Tibial nerve (tissue), 4 donors: ENCODE data around the gene LRRC3. TPM values are rescaled to one million over a fixed set of nuclear protein-coding genes. Genes with fewer than 3 reads are reported as not detected.

Experiments
- DNase-seq, 2 donors: peaks; one replicate each; pipeline ENCODE4 v3.0.0-alpha.2; 2019; ENCODE audit warnings: low spot score in 2 of 2
- H3K27ac ChIP-seq, 4 donors: fragments of 200-600 bp; sonication (generic) in 3 of 4; one replicate each; pipeline ENCODE4 v1.5.1; 2017 to 2019; ENCODE audit warnings: mild to moderate bottlenecking in 1 of 4
- H3K27me3 ChIP-seq, 2 donors: fragments of 200-600 bp; sonication (generic) in 1 of 2; one replicate each; pipeline versions ENCODE4 v1.5.1 to v1.6.0; 2017 to 2019
- H3K36me3 ChIP-seq, 3 donors: fragments of 200-600 bp; sonication (generic); one replicate each; pipeline ENCODE4 v1.5.1; 2018 to 2019
- H3K4me1 ChIP-seq, 4 donors: fragments of 200-600 bp; sonication (generic) in 3 of 4; one replicate each; pipeline ENCODE4 v1.5.1; 2017 to 2019
- H3K4me3 ChIP-seq, 4 donors: fragments of 200-600 bp; sonication (generic) in 3 of 4; one replicate each; pipeline ENCODE4 v1.5.1; 2017 to 2019; ENCODE audit warnings: mild to moderate bottlenecking in 1 of 4, moderate library complexity in 1 of 4
- H3K9me3 ChIP-seq, 4 donors: fragments of 200-600 bp; sonication (generic) in 3 of 4; one replicate each; pipeline ENCODE4 v1.5.1; 2017 to 2019
- CTCF ChIP-seq, 5 experiments: fragments of 200-600 bp in 3 of 5; fragments of 450-650 bp in 2 of 5; sonication (generic) in 3 of 5; IDR thresholded peaks; one replicate each; pipeline ENCODE4 v1.5.1; 2016 to 2019; ENCODE audit warnings: antibody characterized with exemption in 5 of 5, mild to moderate bottlenecking in 3 of 5, moderate library complexity in 2 of 5
- EP300 ChIP-seq, 2 donors: sonication (generic); formaldehyde crosslinking; IDR thresholded peaks; one replicate each; pipeline ENCODE4 v1.6.1; 2017; ENCODE audit warnings: antibody characterized with exemption in 2 of 2, mild to moderate bottlenecking in 1 of 2
- POLR2A ChIP-seq, 2 donors: fragments of 450-650 bp; IDR thresholded peaks; one replicate each; pipeline ENCODE4 v1.6.1; 2017; ENCODE audit warnings: antibody characterized with exemption in 2 of 2, mild to moderate bottlenecking in 2 of 2, moderate library complexity in 2 of 2
- WGBS, 2 donors: methylation state at CpG; one replicate each; pipeline ENCODE4 v1.1.5; 2018; 5-methylcytosine and 5-hydroxymethylcytosine counted together
- total RNA-seq, 4 donors: library from RNA; depleted of rRNA; stranded (reverse); fragments of >200 nt; gene quantifications; one replicate each; pipeline ENCODE4 v1.1.0, GENCODE V29; 2016

LRRC3 gene
- total RNA-seq, 4 donors from 2014 or later, result 2.0 to 8.0 (median 3.8) TPM

GRCh38 chr21:44459712-44460440 lies 4.6 kb downstream of the LRRC3 start:
- H3K27ac ChIP-seq, result no peak overlapping the region
- 75 to 79% methylated on average over 14 of the region's 14 CpGs for WGBS, 2 donors
- H3K9me3 ChIP-seq, result no peaks in the 10 kb centered on the region
- H3K27me3 ChIP-seq, result no peaks in the 10 kb centered on the region
- no peak overlapping the region for H3K4me3 ChIP-seq
- TF ChIP-seq EP300 (IDR thresholded peaks at IDR 0.05) (no peak), CTCF (IDR thresholded peaks at IDR 0.05) (no peak), POLR2A (IDR thresholded peaks at IDR 0.05) (no peak)
- peaks cover 0 to 32% (median 3%) of the 10 kb centered on the region in 4 donors for H3K4me1 ChIP-seq
- DNase-seq, result no peak
- H3K36me3 ChIP-seq, result peaks cover 0 to 20% (median 0%) of the 10 kb centered on the region in 3 donors

- DNase-seq, result no peak
- peaks cover 0 to 30% (median 3%) of the 10 kb centered on the region in 4 donors for H3K4me1 ChIP-seq
- no peak overlapping the region for H3K4me3 ChIP-seq
- WGBS, 2 donors, result 80 to 91% methylated on average over 8 of the region's 8 CpGs
- no peaks in the 10 kb centered on the region for H3K9me3 ChIP-seq
- no peak overlapping the region for H3K27ac ChIP-seq
- peaks cover 0 to 20% (median 0%) of the 10 kb centered on the region in 3 donors for H3K36me3 ChIP-seq
- TF ChIP-seq EP300 (IDR thresholded peaks at IDR 0.05) (no peak), CTCF (IDR thresholded peaks at IDR 0.05) (no peak), POLR2A (IDR thresholded peaks at IDR 0.05) (no peak)
- H3K27me3 ChIP-seq, result no peaks in the 10 kb centered on the region
Observed at GRCh38 chr21:44460441-44460755, 5.1 kb downstream of the LRRC3 start.

GRCh38 chr21:44461005-44461404 lies 5.7 kb downstream of the LRRC3 start:
- Histone ChIP-seq H3K9me3 (no peaks in the 10 kb centered on the region), H3K27ac (no peak overlapping the region), H3K4me1 (peaks cover 0 to 25% (median 1%) of the 10 kb centered on the region in 4 donors), H3K27me3 (no peaks in the 10 kb centered on the region), H3K36me3 (peaks cover 0 to 20% (median 0%) of the 10 kb centered on the region in 3 donors), H3K4me3 (no peak overlapping the region)
- 60 to 91% methylated on average over 2 to 8 of the region's 8 CpGs for WGBS, 2 donors
- TF ChIP-seq POLR2A (IDR thresholded peaks at IDR 0.05) (no peak), EP300 (IDR thresholded peaks at IDR 0.05) (no peak), CTCF (IDR thresholded peaks at IDR 0.05) (no peak)
- DNase-seq, result no peak

- Histone ChIP-seq H3K4me3 (no peak overlapping the region), H3K36me3 (peaks cover 0 to 20% (median 0%) of the 10 kb centered on the region in 3 donors), H3K9me3 (no peaks in the 10 kb centered on the region), H3K4me1 (peaks cover 0 to 20% (median 0%) of the 10 kb centered on the region in 4 donors), H3K27me3 (no peaks in the 10 kb centered on the region), H3K27ac (no peak overlapping the region)
- TF ChIP-seq CTCF (IDR thresholded peaks at IDR 0.05) (peak in 3 of 5 experiments; percentile 6 to 32 (median 13)), POLR2A (IDR thresholded peaks at IDR 0.05) (no peak), EP300 (IDR thresholded peaks at IDR 0.05) (no peak)
- no peak for DNase-seq
- 61 to 73% methylated on average over 11 to 14 of the region's 15 CpGs for WGBS, 2 donors
Observed at GRCh38 chr21:44461464-44462001, 6.2 kb downstream of the LRRC3 start.

- no peak for TF ChIP-seq CTCF (IDR thresholded peaks at IDR 0.05)
- TF ChIP-seq EP300 (IDR thresholded peaks at IDR 0.05), result no peak
- no peak for TF ChIP-seq POLR2A (IDR thresholded peaks at IDR 0.05)
- Histone ChIP-seq H3K4me1 (peaks cover 0 to 18% (median 0%) of the 10 kb centered on the region in 4 donors), H3K36me3 (peaks cover 0 to 13% (median 0%) of the 10 kb centered on the region in 3 donors), H3K27ac (no peak overlapping the region), H3K9me3 (no peaks in the 10 kb centered on the region), H3K27me3 (no peaks in the 10 kb centered on the region), H3K4me3 (no peak overlapping the region)
- DNase-seq, result no peak
- WGBS, 2 donors, result 83 to 88% methylated on average over 16 to 22 of the region's 25 CpGs
Observed at GRCh38 chr21:44462086-44462833, 7.0 kb downstream of the LRRC3 start.
